Glomerular visceral epithelial cell (primary cell): ENCODE measurements around the gene FRMD8.

Source experiments
- DNase-seq: peaks from one replicate; pipeline ENCODE4 v3.0.0-alpha.2; 2016; ENCODE audit errors: extremely low spot score

The FRMD8 gene

DNA sequence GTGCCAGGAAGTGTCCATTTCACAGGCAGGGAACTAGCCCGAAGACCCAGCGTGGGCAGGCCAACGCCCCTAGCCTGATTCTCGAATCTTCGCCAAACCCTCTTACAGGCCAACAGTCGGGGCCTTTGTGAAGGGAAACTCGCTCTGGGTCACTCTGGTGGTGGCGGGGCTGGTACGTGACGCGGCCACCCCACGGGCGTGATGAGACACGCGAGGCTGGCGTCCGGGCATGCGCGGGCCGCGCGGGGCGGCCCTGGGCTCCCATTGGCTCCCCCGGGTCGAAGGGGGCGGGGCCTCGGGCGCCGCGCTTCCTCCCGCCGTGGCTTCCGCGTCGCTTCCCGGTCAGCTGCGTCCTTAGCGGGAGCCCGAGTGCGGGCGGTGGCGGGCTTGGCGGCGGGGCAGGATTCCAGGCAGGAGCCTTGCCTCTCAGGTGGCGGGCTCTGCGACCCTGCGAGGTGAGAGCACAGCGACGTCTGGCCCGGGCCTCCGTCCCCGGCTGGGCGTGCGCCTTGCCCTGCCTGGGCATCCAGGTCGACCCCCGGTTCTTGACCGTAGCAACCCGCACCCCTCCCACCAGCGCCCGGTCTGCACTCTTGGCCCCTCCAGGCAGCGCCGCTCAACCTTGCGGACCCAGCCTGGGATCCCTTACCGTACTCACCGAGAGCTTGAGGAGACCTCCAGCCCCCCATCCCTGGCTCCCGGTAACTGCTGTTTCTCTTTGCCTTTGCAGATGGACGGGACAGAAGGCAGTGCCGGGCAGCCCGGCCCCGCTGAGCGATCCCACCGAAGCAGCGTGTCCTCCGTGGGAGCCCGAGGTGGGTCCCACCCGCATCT lies at the start of gene FRMD8:
TSS of gene FRMD8 (plus strand) at position 331 of the 834 bp plus-strand sequence. CDS start at position 731, 400 bp downstream.
- DNase-seq = peak; percentile 80

- DNase-seq = no peak
These were observed 47.8 kb upstream of the FRMD8 start for GRCh38 chr11:65338676-65339075.

- DNase-seq = no peak
These were observed 46.2 kb upstream of the FRMD8 start for GRCh38 chr11:65340226-65340625.

DNA sequence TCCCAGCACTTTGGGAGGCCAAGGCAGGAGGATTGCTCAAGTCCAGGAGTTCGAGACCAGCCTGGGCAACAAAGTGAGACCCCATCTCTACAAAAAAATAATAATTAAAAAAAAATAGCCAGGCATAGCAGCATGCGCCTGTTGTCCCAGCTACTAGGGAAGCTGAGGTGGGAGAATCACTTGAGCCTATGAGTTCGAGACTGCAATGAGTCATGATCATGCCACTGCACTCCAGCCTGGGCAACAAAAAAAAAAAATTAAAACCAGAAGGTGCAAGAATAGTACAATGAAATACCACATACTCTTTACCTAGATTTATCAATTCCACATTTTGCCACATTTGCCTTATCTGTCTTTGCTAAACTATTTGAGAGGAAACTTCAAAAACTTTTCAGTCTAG lies 44.6 kb upstream of the FRMD8 start:
- DNase-seq = no peak

GRCh38 chr11:65351511-65351910 lies 34.9 kb upstream of the FRMD8 start:
- DNase-seq = no peak

- no peak for DNase-seq
These were observed 33.7 kb upstream of the FRMD8 start for GRCh38 chr11:65352783-65353182.

- DNase-seq = no peak
These were observed 33.1 kb upstream of the FRMD8 start for GRCh38 chr11:65353376-65353775.

DNA sequence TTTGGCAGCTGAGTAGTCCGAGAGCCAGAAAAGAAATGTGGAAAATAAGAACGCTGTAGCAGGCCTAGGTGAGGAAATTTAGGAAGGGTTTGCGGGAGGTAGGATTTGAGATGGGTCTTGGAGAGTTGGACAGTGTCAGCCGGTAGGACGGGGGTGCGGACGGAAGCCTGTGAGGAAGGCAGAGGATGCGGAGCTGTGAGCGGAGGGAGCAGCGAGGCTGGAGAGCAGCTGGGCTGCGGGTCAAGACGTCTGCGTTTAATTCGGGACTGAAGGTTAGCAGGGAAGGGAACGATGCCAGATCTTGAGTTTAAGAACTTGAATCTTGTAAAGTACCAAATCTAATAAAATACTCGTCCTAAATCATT lies 32.6 kb upstream of the FRMD8 start:
- DNase-seq = no peak

DNA sequence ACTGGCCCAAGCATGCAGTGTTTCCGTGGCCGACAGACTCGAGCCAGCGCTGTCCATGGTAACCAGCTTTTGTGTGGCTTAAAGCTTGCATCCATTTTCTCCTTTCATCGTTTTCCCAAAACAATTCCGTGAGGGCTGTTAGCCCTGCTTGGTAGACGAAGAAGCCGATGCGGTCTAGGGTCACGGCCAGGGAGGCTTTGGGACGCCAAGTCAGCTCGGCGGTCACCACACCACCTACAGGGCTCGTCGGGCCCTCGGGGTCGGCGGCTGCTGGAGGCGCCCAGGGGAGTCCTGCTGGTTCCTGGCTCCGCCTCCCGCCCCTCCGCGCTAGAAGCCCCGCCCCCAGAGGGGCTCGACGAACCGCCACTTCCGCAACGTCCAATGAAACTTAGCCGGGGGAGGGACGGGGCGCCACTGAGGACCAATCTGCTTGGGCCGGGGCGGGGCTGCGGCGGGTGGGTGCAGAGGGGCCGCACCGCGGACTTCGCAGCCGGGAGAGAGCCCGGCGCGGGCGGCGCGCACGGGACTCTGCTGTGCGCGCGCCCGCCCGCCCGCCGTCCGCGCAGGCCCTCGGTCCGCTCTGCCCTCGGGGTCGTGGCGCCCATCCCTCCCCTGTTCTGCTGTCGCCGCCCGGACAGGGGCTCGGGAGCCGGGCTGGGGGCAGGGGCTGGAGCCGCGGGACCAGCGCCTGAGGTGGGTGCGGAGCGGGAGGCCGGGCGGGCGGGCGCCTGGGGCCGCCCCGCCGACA lies 32.0 kb upstream of the FRMD8 start, which contains the start of gene TIGD3:
TSS of gene TIGD3 (plus strand) at position 487 of the 748 bp plus-strand sequence. CDS start 1,058 bp downstream, outside the sequence.
- DNase-seq = peak; percentile 95

GRCh38 chr11:65355013-65355775 lies 31.2 kb upstream of the FRMD8 start:
- DNase-seq = peak; percentile 10

DNA sequence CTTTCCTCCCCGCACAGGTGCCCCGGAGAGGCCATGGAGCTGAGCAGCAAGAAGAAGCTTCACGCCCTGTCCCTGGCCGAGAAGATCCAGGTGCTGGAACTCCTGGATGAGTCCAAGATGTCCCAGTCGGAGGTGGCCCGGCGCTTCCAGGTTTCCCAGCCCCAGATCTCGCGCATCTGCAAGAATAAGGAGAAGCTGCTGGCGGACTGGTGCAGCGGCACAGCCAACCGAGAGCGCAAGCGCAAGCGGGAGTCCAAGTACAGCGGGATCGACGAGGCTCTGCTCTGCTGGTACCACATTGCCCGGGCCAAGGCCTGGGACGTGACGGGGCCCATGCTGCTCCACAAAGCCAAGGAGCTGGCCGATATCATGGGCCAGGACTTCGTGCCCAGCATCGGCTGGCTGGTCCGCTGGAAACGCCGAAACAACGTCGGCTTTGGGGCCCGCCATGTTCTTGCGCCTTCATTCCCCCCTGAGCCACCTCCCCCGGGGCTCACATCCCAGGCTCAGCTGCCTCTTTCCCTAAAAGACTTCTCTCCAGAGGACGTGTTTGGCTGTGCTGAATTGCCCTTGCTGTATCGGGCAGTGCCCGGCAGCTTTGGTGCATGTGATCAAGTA lies 30.6 kb upstream of the FRMD8 start:
- DNase-seq = no peak

GRCh38 chr11:65356394-65356972 lies 30.0 kb upstream of the FRMD8 start:
- no peak for DNase-seq

GRCh38 chr11:65357856-65358356 lies 28.5 kb upstream of the FRMD8 start:
- no peak for DNase-seq

DNA sequence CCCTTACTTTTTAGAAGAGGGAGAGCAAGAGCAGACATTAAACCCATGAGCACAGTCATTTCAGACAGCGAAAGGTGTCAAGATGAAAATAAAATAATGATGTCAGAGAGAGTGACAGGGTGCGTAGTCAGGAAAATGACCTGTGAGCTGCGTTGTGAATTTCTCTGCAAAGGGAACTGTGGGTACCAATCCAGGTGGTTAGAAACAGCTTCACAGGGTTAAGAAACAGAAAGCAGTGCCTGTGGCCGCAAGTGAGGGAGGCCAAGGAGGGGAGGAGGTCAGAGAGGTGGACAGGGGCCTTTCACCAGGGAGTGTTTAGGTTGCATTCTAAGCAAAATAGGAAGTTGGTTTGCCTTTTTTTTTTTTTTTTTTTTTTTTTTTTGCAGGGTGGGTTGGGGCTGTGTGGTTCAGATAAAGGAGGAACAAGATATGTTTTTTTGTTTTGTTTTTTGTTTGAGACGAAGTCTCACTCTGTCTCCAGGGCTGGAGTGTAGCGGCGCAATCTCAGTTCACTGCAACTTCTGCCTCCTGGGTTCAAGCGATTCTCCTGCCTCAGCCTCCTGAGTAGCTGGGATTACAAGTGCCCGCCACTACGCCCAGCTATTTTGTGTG lies 24.0 kb upstream of the FRMD8 start:
- DNase-seq = no peak

DNA sequence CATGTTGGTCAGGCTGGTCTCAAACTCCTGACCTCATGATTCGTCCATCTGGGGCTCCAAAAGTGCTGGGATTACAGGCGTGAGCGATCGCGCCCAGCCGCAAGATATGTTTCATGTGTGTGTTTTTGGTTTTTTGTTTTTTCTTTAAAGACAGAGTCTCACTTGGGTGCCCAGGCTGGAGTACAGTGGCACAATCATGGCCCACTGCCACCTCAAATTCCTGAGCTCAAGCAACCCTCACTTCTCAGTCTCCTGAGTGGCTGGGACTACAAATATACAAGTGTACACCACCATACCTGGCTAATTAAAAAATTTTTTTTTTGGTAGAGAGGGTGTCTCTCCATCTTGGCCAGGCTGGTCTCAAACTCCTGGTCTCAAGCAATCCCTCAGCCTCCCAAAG lies 23.5 kb upstream of the FRMD8 start:
- no peak for DNase-seq

GRCh38 chr11:65363770-65364169 lies 22.7 kb upstream of the FRMD8 start:
- no peak for DNase-seq

DNA sequence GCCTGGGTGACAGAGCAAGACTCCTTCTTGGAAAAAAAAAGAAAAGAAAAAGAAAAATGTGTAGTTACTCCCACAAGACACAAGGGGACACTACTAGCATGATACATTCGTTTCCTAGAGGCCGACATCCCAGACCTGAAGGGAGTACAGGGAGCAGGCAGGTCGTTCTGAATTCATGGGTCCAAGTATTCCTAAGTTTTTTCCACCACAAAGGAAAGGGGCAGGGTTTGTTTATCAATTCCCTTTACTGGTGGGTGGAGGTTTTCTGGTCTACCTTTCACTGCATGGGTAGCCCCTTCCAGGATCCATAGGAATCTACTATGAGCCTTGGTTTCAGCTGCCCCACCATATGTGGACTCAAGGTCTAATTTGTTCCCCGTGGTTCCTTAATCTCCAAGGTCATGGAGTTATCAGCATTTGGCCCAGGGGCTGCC lies 20.1 kb upstream of the FRMD8 start:
- peak; percentile 80 for DNase-seq

- DNase-seq = no peak
These were observed 15.8 kb upstream of the FRMD8 start for GRCh38 chr11:65370659-65371049.

GRCh38 chr11:65373839-65374580 lies 12.4 kb upstream of the FRMD8 start:
- no peak for DNase-seq

GRCh38 chr11:65375012-65375411 lies 11.4 kb upstream of the FRMD8 start:
- no peak for DNase-seq
